T-cell (primary cell): ENCODE measurements around the gene CCDC134. TPM values are rescaled to one million over a fixed set of nuclear protein-coding genes. Genes with fewer than 3 reads are reported as not detected.

ENCODE experiments used
- ATAC-seq, 4 experiments: fragments of 200-7000 bp in 3 of 4; fragments of 150-1000 bp in 1 of 4; cut with Tn5 transposase; replicated peaks in 1 of 4; 1 replicate in 3 of 4; 2 replicates in 1 of 4; pipeline ENCODE4 v1.10.0; 2021; ENCODE audit warnings: moderate library complexity in 3 of 4, mild to moderate bottlenecking in 2 of 4, moderate number of reproducible peaks in 1 of 4
- CTCF ChIA-PET, 2 donors: fragments of 300-600 bp; sonication (Branson Sonifier 250); formaldehyde crosslinking; loops; one replicate each; lab custom pipeline; 2022; ENCODE audit warnings: antibody characterized with exemption in 2 of 2; lab: Charles Lee
- POLR2A ChIA-PET, 2 donors: fragments of 300-600 bp; sonication (Branson Sonifier 250); formaldehyde crosslinking; loops; one replicate each; lab custom pipeline; 2022; ENCODE audit warnings: antibody characterized with exemption in 2 of 2; lab: Charles Lee
- DNase-seq, 35 experiments: peaks; one replicate each; pipeline versions ENCODE4 v3.0.0 to v3.0.0-alpha.2; 2013 to 2023
- H3K27ac ChIP-seq: one replicate; pipeline ENCODE4 v1.5.1; 2013; ENCODE audit warnings: low read length
- H3K27me3 ChIP-seq, 2 experiments: replicated peaks in 1 of 2; 1 replicate in 1 of 2; 2 replicates in 1 of 2; pipeline versions ENCODE4 v1.6.1 to v1.7.0; 2013; ENCODE audit warnings: low read length in 1 of 2, mixed read lengths in 1 of 2; ENCODE audit not compliant: control insufficient read depth in 2 of 2, insufficient read depth in 2 of 2; ENCODE audit errors: extremely low read depth in 1 of 2
- H3K36me3 ChIP-seq, 2 donors: 1 replicate in 1 of 2; 2 replicates in 1 of 2; pipeline versions ENCODE4 v1.6.1 to v1.7.0; 2013; ENCODE audit warnings: low read length in 1 of 2; ENCODE audit not compliant: control insufficient read depth in 2 of 2, insufficient read depth in 1 of 2; ENCODE audit errors: extremely low read depth in 1 of 2
- H3K4me1 ChIP-seq, 2 experiments: 1 replicate in 1 of 2; 2 replicates in 1 of 2; pipeline versions ENCODE4 v1.6.1 to v1.7.0; 2013; ENCODE audit warnings: low read length in 2 of 2, mixed read lengths in 1 of 2; ENCODE audit not compliant: insufficient read depth in 2 of 2, control insufficient read depth in 1 of 2; ENCODE audit errors: extremely low read depth in 1 of 2
- H3K4me3 ChIP-seq, 2 donors: 1 replicate in 1 of 2; 2 replicates in 1 of 2; pipeline versions ENCODE4 v1.5.1 to v1.7.0; 2013; ENCODE audit warnings: mild to moderate bottlenecking in 2 of 2, low read length in 1 of 2, moderate library complexity in 1 of 2; ENCODE audit not compliant: control insufficient read depth in 1 of 2; ENCODE audit errors: extremely low read depth in 1 of 2
- H3K9me3 ChIP-seq: 2 replicates; pipeline ENCODE4 v1.7.0; 2013
- H3K27ac Mint-ChIP-seq, 2 donors: one replicate each; pipeline ENCODE4 v1.8.0; 2020 to 2021; ENCODE audit warnings: mild to moderate bottlenecking in 2 of 2, mixed read lengths in 2 of 2
- H3K27me3 Mint-ChIP-seq, 2 donors: one replicate each; pipeline ENCODE4 v1.8.0; 2021 to 2022; ENCODE audit warnings: mixed read lengths in 2 of 2
- H3K36me3 Mint-ChIP-seq: one replicate; pipeline ENCODE4 v1.8.0; 2021; ENCODE audit warnings: mixed read lengths
- H3K4me1 Mint-ChIP-seq, 3 donors: one replicate each; pipeline ENCODE4 v1.8.0; 2020 to 2022; ENCODE audit warnings: mixed read lengths in 3 of 3, mild to moderate bottlenecking in 1 of 3
- H3K4me3 Mint-ChIP-seq, 3 donors: one replicate each; pipeline ENCODE4 v1.8.0; 2020 to 2022; ENCODE audit warnings: mild to moderate bottlenecking in 3 of 3, mixed read lengths in 3 of 3, moderate library complexity in 3 of 3
- H3K9me3 Mint-ChIP-seq, 3 donors: one replicate each; pipeline ENCODE4 v1.8.0; 2020 to 2022; ENCODE audit warnings: mixed read lengths in 3 of 3
- WGBS: methylation state at CpG from one replicate; pipeline ENCODE4 v1.1.5; 2013; ENCODE audit warnings: missing lambda C conversion rate; ENCODE audit not compliant: insufficient coverage; 5-methylcytosine and 5-hydroxymethylcytosine counted together
- total RNA-seq, 35 experiments: library from RNA in 6 of 35; stranded (reverse) in 6 of 35; fragments of 120-200 nt in 1 of 35; gene quantifications; one replicate each; pipeline versions ENCODE4 v1.2.1 to v1.2.4 and lab custom pipeline; 2013 to 2026

Gene CCDC134
- total RNA-seq, 5 donors from 2014 or later (not counting 1 experiment from before 2014, with no cell fraction given): 14.4 to 21.7 (median 16.7) TPM

DNA sequence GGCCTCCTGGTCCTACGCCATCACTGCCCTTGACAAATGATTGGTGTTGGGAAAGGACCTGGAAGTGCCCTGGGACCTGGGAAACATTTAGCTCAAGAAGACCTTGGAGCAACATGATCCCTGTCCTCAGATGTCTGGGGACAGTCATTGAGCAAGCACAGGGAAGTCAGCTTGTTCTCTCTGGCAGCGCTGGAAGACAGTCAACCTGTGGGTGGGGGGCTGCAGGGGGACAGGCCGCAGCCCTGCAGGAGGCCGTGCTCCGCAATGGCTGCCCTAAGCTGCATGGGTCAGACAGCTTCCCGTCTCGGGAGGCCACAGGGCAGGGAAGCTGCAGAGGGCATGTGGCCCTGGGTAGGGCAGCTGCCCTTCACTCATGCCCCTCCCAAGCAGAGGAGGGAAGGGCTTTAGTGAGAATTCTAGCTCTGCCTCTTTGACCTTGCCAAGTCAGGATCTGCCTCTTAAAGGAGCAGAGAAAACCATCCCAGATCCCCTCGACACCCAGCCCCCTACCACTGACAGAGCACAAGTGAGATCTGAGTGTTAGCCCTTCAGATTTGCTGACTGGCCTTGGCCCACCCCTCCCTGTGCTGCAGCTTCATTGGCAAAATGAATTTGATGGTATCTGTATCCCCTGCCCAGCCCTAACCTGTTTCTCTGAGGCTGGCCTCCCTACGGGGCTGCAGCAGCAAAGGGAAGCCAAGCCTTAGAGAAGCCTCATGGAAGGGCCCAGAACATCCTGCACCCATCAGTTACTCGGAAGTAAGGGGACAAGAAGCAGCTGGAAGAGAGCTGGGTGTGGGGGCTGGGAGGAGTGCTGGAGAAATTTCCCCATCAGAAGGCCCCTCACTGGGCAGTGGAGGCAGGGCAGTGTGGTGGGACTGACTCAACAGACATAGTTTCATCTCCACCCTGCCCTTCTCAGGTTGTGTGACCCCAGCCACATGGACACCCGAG lies 26.2 kb downstream of the CCDC134 start:
- Mint-ChIP-seq H3K27me3 (no peaks in the 10 kb centered on the region), H3K9me3 (no peaks in the 10 kb centered on the region), H3K4me1 (peaks cover 11 to 21% (median 19%) of the 10 kb centered on the region in 3 donors), H3K36me3 (peaks cover 12% of the 10 kb centered on the region), H3K27ac (peak overlapping the region; percentile 36 to 52), H3K4me3 (no peak overlapping the region)
- Histone ChIP-seq H3K36me3 (peaks cover 0 to 18% of the 10 kb centered on the region in 2 donors), H3K4me3 (no peak overlapping the region), H3K27ac (no peak overlapping the region), H3K27me3 (no peaks in the 10 kb centered on the region), H3K9me3 (no peaks in the 10 kb centered on the region), H3K4me1 (peaks cover 0 to 4% of the 10 kb centered on the region in 2 experiments)
- ChIA-PET POLR2A (interaction anchor here (0.6 to 1.1 kb wide), 2 partner anchors 114 to 128 kb away, joined by 3 read pairs; no protein-coding TSS in a partner anchor), CTCF (interaction anchor here in 1 of 2 donors (0.6 kb wide), 1 partner anchor 118 kb away, joined by 3 read pairs; no protein-coding TSS in a partner anchor)
- 100% methylated on average over 3 of the region's 11 CpGs for WGBS
- no peak for ATAC-seq
- DNase-seq: no peak

DNA sequence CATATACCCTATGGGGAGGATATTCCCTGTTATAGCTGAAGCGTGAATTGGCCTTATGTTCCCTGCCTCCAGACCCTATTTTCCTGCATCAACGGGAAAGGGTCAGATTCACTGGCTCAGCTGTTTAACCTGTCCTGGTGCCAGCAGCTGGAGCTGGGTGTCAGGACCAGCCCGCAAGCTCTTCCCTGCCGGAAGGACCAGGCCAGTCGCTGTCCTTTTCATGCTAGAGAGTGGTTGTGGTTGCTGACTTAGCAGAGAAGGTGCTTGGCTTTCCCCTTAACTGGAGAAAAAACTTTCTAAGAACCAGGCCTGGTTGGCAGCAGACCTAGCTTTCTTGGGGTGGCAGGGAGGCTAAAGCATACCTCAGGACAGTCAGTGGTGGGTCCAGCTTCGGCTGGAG lies 27.2 kb downstream of the CCDC134 start:
- Mint-ChIP-seq H3K27ac (peak overlapping the region; percentile 44 to 86), H3K27me3 (no peaks in the 10 kb centered on the region), H3K4me3 (no peak overlapping the region), H3K4me1 (peaks cover 12 to 19% (median 15%) of the 10 kb centered on the region in 3 donors), H3K36me3 (peaks cover 12% of the 10 kb centered on the region), H3K9me3 (no peaks in the 10 kb centered on the region)
- no peak overlapping the region for H3K4me3 ChIP-seq
- WGBS: 91% methylated on average over 3 of the region's 6 CpGs
- ChIA-PET POLR2A (no interaction called here), CTCF (no interaction called here)
- no peaks in the 10 kb centered on the region for H3K27me3 ChIP-seq
- no peaks in the 10 kb centered on the region for H3K9me3 ChIP-seq
- ATAC-seq: no peak
- H3K27ac ChIP-seq: no peak overlapping the region
- no peak for DNase-seq
- peaks cover 0 to 18% of the 10 kb centered on the region in 2 donors for H3K36me3 ChIP-seq
- peaks cover 2 to 6% of the 10 kb centered on the region in 2 experiments for H3K4me1 ChIP-seq

DNA sequence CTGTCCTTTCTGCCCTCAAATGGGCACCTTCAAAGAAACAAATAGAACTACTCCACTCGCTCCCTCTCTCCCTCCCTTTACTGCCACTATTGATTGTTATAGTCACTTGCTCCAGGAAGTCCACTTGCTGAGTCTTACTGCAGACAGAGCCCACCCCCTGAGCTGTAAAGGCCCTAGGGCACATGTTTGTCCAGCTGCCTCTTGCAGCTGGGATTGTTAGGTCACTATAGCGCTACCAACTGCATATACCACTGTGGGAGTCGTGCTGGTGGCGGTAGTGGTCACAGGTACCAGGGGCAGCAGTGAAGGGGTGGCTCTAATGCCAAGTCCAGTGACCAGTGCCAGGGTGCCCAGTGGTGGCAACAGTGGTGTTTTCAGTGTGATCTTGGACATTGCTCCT lies 28.0 kb downstream of the CCDC134 start:
- no peak overlapping the region for H3K4me3 Mint-ChIP-seq
- peaks cover 7 to 15% (median 11%) of the 10 kb centered on the region in 3 donors for H3K4me1 Mint-ChIP-seq
- CTCF ChIA-PET: no interaction called here
- Histone ChIP-seq H3K27me3 (no peaks in the 10 kb centered on the region), H3K4me1 (peaks cover 2 to 6% of the 10 kb centered on the region in 2 experiments), H3K27ac (no peak overlapping the region), H3K36me3 (peaks cover 0 to 17% of the 10 kb centered on the region in 2 donors), H3K4me3 (no peak overlapping the region), H3K9me3 (no peaks in the 10 kb centered on the region)
- H3K9me3 Mint-ChIP-seq: no peaks in the 10 kb centered on the region
- no peaks in the 10 kb centered on the region for H3K27me3 Mint-ChIP-seq
- peaks cover 12% of the 10 kb centered on the region for H3K36me3 Mint-ChIP-seq
- peak overlapping the region; percentile 44 to 86 for H3K27ac Mint-ChIP-seq
- POLR2A ChIA-PET: no interaction called here
- 98% methylated on average over 4 of the region's 4 CpGs for WGBS
- no peak for DNase-seq
- ATAC-seq: no peak

DNA sequence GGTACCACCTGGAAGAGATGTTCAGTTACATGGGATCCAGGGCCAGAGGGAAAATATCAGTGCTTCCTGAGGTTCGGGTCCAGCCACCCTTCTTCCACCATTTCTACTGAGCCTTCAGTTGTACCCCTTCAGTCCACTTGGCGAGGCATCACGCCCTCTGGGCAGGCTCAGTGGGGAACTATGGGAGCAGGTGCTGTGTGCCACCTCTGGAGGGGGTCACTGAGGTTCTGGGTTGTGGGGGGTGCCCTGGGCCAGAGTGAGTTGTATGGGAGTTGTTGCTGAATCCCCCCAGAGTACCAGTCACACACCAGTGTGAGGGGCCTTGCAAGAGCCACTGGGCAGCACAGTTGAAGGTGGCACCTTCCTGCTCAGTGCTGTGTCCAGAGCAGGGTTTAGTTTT lies 29.7 kb downstream of the CCDC134 start:
- Mint-ChIP-seq H3K27ac (peak overlapping the region; percentile 50 to 75), H3K4me1 (peaks cover 21 to 28% (median 23%) of the 10 kb centered on the region in 3 donors), H3K27me3 (no peaks in the 10 kb centered on the region), H3K4me3 (peak overlapping the region in 1 of 3 donors; percentile 13), H3K36me3 (peaks cover 3% of the 10 kb centered on the region), H3K9me3 (no peaks in the 10 kb centered on the region)
- ChIA-PET POLR2A (interaction anchor here in 1 of 2 donors (0.6 kb wide), 1 partner anchor 35 kb away, joined by 5 read pairs; no protein-coding TSS in a partner anchor), CTCF (interaction anchor here in 1 of 2 donors (1.3 kb wide), 2 partner anchors 7 to 29 kb away, joined by 3 read pairs; partner anchors contain the start of gene CCDC134)
- H3K27ac ChIP-seq: no peak overlapping the region
- peaks cover 2 to 12% of the 10 kb centered on the region in 2 experiments for H3K4me1 ChIP-seq
- H3K9me3 ChIP-seq: no peaks in the 10 kb centered on the region
- H3K27me3 ChIP-seq: no peaks in the 10 kb centered on the region
- H3K4me3 ChIP-seq: no peak overlapping the region
- no peak for ATAC-seq
- WGBS: no CpG with 5 or more reads among the region's 3 CpGs
- H3K36me3 ChIP-seq: peaks cover 0 to 10% of the 10 kb centered on the region in 2 donors
- DNase-seq: peak in 9 of 35 experiments; percentile 4 to 39 (median 13)

DNA sequence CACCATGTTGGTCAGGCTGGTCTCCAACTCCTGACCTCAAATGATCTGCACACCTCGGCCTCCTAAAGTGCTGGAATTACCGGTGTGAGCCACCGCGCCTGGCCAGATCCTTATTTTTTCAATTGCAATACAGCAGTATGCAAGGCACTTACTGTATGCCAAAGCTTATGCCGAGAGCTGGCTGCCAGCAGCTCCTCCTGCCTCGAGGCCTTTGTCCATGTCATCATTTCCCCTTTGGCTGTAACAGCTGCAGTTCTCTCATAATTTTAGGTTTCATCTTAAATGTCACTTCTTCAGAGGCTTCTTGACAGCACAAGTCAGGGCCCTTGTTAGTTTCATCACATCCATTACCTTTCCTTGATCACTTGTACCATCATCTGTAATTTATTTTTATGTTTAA lies 30.9 kb downstream of the CCDC134 start:
- H3K9me3 ChIP-seq: no peaks in the 10 kb centered on the region
- no peak overlapping the region for H3K4me3 ChIP-seq

More for the DNA sequence above, 30.9 kb downstream of the CCDC134 start:
- Mint-ChIP-seq H3K36me3 (peaks cover 8% of the 10 kb centered on the region), H3K27ac (peak overlapping the region; percentile 59 to 100), H3K4me3 (peak overlapping the region; percentile 88 to 96 (median 93)), H3K9me3 (no peaks in the 10 kb centered on the region), H3K27me3 (no peaks in the 10 kb centered on the region), H3K4me1 (peaks cover 21 to 35% (median 31%) of the 10 kb centered on the region in 3 donors)
- 88% methylated on average over 6 of the region's 6 CpGs for WGBS
- peak overlapping the region; percentile 100 for H3K27ac ChIP-seq
- H3K36me3 ChIP-seq: peaks cover 0 to 2% of the 10 kb centered on the region in 2 donors
- ATAC-seq (no peak), DNase-seq (peak in 2 of 35 experiments; percentile 11 to 28)
- ChIA-PET CTCF (interaction anchor here (0.6 to 1.8 kb wide), 4 partner anchors 9 to 39 kb away, joined by 3 to 7 read pairs (median 3); partner anchors contain the start of gene CCDC134 (in 1 of the 2)), POLR2A (interaction anchor here in 1 of 2 donors (0.7 to 1.1 kb wide), 2 partner anchors 49 to 109 kb away, joined by 4 read pairs; no protein-coding TSS in a partner anchor)
- H3K27me3 ChIP-seq: no peaks in the 10 kb centered on the region
- peaks cover 2 to 12% of the 10 kb centered on the region in 2 experiments for H3K4me1 ChIP-seq
